HAP-1 (cell line): ENCODE results near the gene TREM1.

Experiments
- DNase-seq, 2 experiments: peaks; one replicate each; pipeline ENCODE4 v3.0.0-alpha.2; 2016 to 2020; ENCODE audit warnings: low spot score in 2 of 2
- H3K27me3 ChIP-seq: fragments of 250-450 bp; sonication (Bioruptor Pico); 2 replicates; pipeline ENCODE4 v1.5.1; 2020; ENCODE audit warnings: low read depth, mild to moderate bottlenecking, moderate library complexity
- H3K36me3 ChIP-seq: fragments of 250-450 bp; sonication (Bioruptor Pico); replicated peaks from 2 replicates; pipeline ENCODE4 v1.5.1; 2020; ENCODE audit warnings: mild to moderate bottlenecking
- H3K4me1 ChIP-seq: fragments of 250-450 bp; sonication (Bioruptor Pico); 2 replicates; pipeline ENCODE4 v1.5.1; 2020; ENCODE audit warnings: mild to moderate bottlenecking
- H3K4me3 ChIP-seq: fragments of 250-450 bp; sonication (Bioruptor Pico); 2 replicates; pipeline ENCODE4 v1.5.1; 2020; ENCODE audit warnings: mild to moderate bottlenecking, moderate library complexity
- H3K9me3 ChIP-seq: fragments of 250-450 bp; sonication (Bioruptor Pico); 2 replicates; pipeline ENCODE4 v1.5.1; 2020; ENCODE audit warnings: mild to moderate bottlenecking, moderate library complexity
- in situ Hi-C: fragments of 300-500 bp; cut with MboI; formaldehyde crosslinking; loops from 3 replicates; pipeline ENCODE4 v1.14.3; 2020; ENCODE audit warnings: low sequenced_read_pairs, inconsistent platforms, mixed read lengths

TREM1 gene

GRCh38 chr6:41283600-41283999, 2.9 kb downstream of the TREM1 start:
- DNase-seq, result no peak
- in situ Hi-C loops, result no loop called here
- H3K9me3 ChIP-seq, result no peaks in the 10 kb centered on the region
- no peak overlapping the region for H3K4me3 ChIP-seq
- no peaks in the 10 kb centered on the region for H3K36me3 ChIP-seq
- peaks cover 9% of the 10 kb centered on the region for H3K4me1 ChIP-seq
- no peaks in the 10 kb centered on the region for H3K27me3 ChIP-seq

- Histone ChIP-seq H3K27me3 (no peaks in the 10 kb centered on the region; the same call in 1 of the 2 replicates), H3K4me3 (no peak overlapping the region), H3K9me3 (no peaks in the 10 kb centered on the region), H3K4me1 (no peaks in the 10 kb centered on the region), H3K36me3 (no peaks in the 10 kb centered on the region)
- in situ Hi-C loops, result no loop called here
- no peak for DNase-seq
Observed at GRCh38 chr6:41280381-41281057, 6.0 kb downstream of the TREM1 start.

DNA sequence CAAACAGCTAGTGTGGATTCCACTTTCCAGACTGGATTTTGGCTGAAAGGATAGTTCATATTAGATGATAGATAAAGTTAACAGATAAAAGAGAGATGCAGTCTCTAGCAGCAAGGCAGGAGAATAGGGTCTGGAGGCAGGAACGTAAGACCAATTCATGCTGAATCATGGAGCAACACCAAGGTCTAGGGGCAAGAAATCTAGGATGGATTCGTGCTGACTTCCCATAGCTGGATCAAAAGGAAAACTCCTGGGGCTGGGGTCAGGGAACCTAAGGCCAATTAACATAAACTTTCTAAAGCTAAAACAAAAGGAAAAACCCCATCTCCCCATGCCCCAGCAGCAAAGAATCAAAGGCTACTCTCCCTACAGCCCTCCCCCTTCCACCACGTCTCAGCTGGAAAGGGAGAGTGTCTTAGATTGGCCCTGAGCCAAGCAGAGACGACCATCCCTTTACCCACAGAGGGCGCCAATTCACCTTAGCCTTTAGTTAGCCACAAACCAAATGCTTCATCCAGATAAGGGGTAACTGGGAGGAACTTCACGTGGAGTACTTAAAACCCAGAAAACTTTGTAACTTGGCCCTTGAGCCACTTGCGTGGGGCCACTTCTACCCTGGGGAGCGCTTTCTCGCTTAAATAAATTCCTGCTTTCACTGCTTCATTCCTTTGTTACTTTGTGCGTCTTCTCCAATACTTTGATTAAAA, 7.6 kb downstream of the TREM1 start:
- Histone ChIP-seq H3K9me3 (no peaks in the 10 kb centered on the region), H3K4me1 (no peaks in the 10 kb centered on the region), H3K27me3 (no peaks in the 10 kb centered on the region; the same call in 1 of the 2 replicates), H3K36me3 (no peaks in the 10 kb centered on the region), H3K4me3 (no peak overlapping the region)
- DNase-seq, result peak; percentile 50 to 80
- in situ Hi-C loops, result no loop called here

GRCh38 chr6:41277605-41278004, 8.9 kb downstream of the TREM1 start:
- in situ Hi-C loops, result no loop called here
- no peak for DNase-seq
- Histone ChIP-seq H3K9me3 (no peaks in the 10 kb centered on the region), H3K36me3 (no peaks in the 10 kb centered on the region), H3K4me3 (no peak overlapping the region), H3K27me3 (no peaks in the 10 kb centered on the region; the same call in 1 of the 2 replicates), H3K4me1 (no peaks in the 10 kb centered on the region)

- Histone ChIP-seq H3K27me3 (no peaks in the 10 kb centered on the region; the same call in 1 of the 2 replicates), H3K4me3 (no peak overlapping the region), H3K9me3 (no peaks in the 10 kb centered on the region), H3K4me1 (no peaks in the 10 kb centered on the region), H3K36me3 (no peaks in the 10 kb centered on the region)
- in situ Hi-C loops, result no loop called here
- no peak for DNase-seq
Observed at GRCh38 chr6:41275489-41275888, 11.0 kb downstream of the TREM1 start.

GRCh38 chr6:41274256-41274655, 12.2 kb downstream of the TREM1 start:
- H3K36me3 ChIP-seq, result no peaks in the 10 kb centered on the region
- no peak overlapping the region for H3K4me3 ChIP-seq
- no peak for DNase-seq
- no peaks in the 10 kb centered on the region for H3K9me3 ChIP-seq
- no peaks in the 10 kb centered on the region for H3K4me1 ChIP-seq
- in situ Hi-C loops, result no loop called here
- no peaks in the 10 kb centered on the region; the same call in 1 of the 2 replicates for H3K27me3 ChIP-seq

DNA sequence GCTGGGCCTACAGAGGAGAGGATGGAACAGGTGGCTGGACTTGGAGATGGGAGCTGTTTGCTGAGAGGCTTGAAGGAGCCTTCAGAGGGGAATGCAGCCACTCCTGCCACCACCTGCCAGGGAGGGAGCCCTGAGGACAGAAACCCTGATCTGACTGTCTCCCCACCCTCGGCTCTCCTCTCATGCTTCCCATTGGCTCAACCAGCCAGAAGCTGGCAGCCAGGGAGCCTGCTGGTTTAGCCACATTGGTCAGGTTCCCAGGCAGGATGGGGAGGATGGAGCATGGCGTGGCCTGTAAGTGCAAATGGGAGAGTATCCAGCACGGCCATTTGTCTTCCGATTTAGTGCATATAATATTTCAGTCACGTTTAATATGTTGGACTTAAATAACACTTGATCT, 12.8 kb downstream of the TREM1 start:
- no peaks in the 10 kb centered on the region; the same call in 1 of the 2 replicates for H3K27me3 ChIP-seq
- no peak overlapping the region for H3K4me3 ChIP-seq
- no peaks in the 10 kb centered on the region for H3K4me1 ChIP-seq
- H3K36me3 ChIP-seq, result no peaks in the 10 kb centered on the region
- H3K9me3 ChIP-seq, result no peaks in the 10 kb centered on the region
- in situ Hi-C loops, result no loop called here
- no peak for DNase-seq

GRCh38 chr6:41272591-41273240, 13.8 kb downstream of the TREM1 start:
- in situ Hi-C loops, result no loop called here

GRCh38 chr6:41271901-41272395, 14.5 kb downstream of the TREM1 start:
- in situ Hi-C loops, result no loop called here
- Histone ChIP-seq H3K27me3 (no peaks in the 10 kb centered on the region; the same call in 1 of the 2 replicates), H3K4me1 (no peaks in the 10 kb centered on the region), H3K36me3 (no peaks in the 10 kb centered on the region), H3K4me3 (no peak overlapping the region), H3K9me3 (no peaks in the 10 kb centered on the region)
- no peak for DNase-seq

More at GRCh38 chr6:41272591-41273240, 13.8 kb downstream of the TREM1 start:
- H3K9me3 ChIP-seq, result no peaks in the 10 kb centered on the region
- H3K4me3 ChIP-seq, result no peak overlapping the region
- DNase-seq, result no peak
- H3K27me3 ChIP-seq, result no peaks in the 10 kb centered on the region; the same call in 1 of the 2 replicates
- H3K4me1 ChIP-seq, result no peaks in the 10 kb centered on the region
- H3K36me3 ChIP-seq, result no peaks in the 10 kb centered on the region

DNA sequence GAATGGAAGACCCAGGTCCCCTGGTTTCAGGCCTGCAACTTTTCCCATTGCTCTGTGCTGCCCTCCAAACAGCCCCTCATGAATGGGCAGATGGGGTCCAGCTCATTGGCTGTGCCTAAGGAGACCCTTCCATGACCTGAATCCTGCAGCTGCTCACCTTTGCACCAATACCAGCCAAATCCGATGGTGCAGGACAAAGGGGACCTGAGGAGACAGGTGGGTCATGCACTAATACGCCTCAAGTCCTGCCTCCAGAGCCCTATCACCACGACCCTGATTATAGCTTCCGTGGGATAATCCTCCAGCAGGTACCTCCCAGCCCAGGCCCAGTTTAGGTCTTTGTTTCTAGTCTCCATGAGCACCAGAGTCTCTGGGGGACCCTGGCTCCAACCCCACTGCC, 16.8 kb downstream of the TREM1 start:
- Histone ChIP-seq H3K27me3 (no peaks in the 10 kb centered on the region), H3K9me3 (no peaks in the 10 kb centered on the region)

GRCh38 chr6:41269166-41269565, 17.3 kb downstream of the TREM1 start:
- no peaks in the 10 kb centered on the region for H3K27me3 ChIP-seq
- H3K36me3 ChIP-seq, result no peaks in the 10 kb centered on the region
- in situ Hi-C loops, result no loop called here
- H3K4me3 ChIP-seq, result no peak overlapping the region
- no peaks in the 10 kb centered on the region for H3K4me1 ChIP-seq
- H3K9me3 ChIP-seq, result no peaks in the 10 kb centered on the region
- no peak for DNase-seq

More for the DNA sequence above, 16.8 kb downstream of the TREM1 start:
- H3K4me3 ChIP-seq, result no peak overlapping the region
- DNase-seq, result no peak
- H3K4me1 ChIP-seq, result no peaks in the 10 kb centered on the region
- no peaks in the 10 kb centered on the region for H3K36me3 ChIP-seq
- in situ Hi-C loops, result no loop called here

GRCh38 chr6:41268478-41268877, 18.0 kb downstream of the TREM1 start:
- in situ Hi-C loops, result no loop called here

DNA sequence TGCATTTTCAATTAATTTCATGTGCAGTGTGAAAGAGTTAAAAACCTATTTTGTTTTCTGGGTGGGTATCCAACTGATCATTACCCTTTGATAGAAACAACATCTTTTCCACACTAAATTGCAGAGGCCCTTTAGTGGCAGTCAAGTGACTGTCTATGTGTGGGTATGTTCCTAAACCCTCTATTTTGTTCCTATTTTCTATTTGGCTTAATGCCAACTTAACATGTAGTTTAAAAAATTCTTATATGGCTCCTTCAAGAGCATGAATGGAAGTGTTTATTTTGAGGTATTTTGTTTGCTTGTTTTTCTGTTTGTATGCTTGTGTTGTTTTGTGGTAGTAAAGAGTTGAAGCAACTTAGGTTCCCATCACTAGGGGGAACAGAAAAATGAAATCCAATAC, 19.9 kb downstream of the TREM1 start:
- no peaks in the 10 kb centered on the region for H3K4me1 ChIP-seq
- no peaks in the 10 kb centered on the region; the same call in 1 of the 2 replicates for H3K9me3 ChIP-seq
- no peaks in the 10 kb centered on the region for H3K36me3 ChIP-seq
- no peaks in the 10 kb centered on the region for H3K27me3 ChIP-seq
- DNase-seq, result no peak
- in situ Hi-C loops, result no loop called here
- H3K4me3 ChIP-seq, result no peak overlapping the region

More at GRCh38 chr6:41268478-41268877, 18.0 kb downstream of the TREM1 start:
- Histone ChIP-seq H3K36me3 (no peaks in the 10 kb centered on the region), H3K4me1 (no peaks in the 10 kb centered on the region), H3K27me3 (no peaks in the 10 kb centered on the region), H3K9me3 (no peaks in the 10 kb centered on the region), H3K4me3 (no peak overlapping the region)
- DNase-seq, result no peak

GRCh38 chr6:41263267-41263666, 23.2 kb downstream of the TREM1 start:
- no peak overlapping the region for H3K4me3 ChIP-seq
- no peaks in the 10 kb centered on the region for H3K36me3 ChIP-seq
- DNase-seq, result no peak
- no peaks in the 10 kb centered on the region for H3K4me1 ChIP-seq
- H3K27me3 ChIP-seq, result no peaks in the 10 kb centered on the region
- H3K9me3 ChIP-seq, result no peaks in the 10 kb centered on the region; the same call in 1 of the 2 replicates
- in situ Hi-C loops, result no loop called here
